GM19193 (cell line): ENCODE measurements around the gene PID1.

Experiments used
- POLR2A ChIP-seq: IDR thresholded peaks from 4 replicates; pipeline ENCODE4 v1.6.1; 2011; ENCODE audit not compliant: insufficient read depth, insufficient read length; ENCODE audit errors: extremely low read depth

The PID1 gene, protein sequence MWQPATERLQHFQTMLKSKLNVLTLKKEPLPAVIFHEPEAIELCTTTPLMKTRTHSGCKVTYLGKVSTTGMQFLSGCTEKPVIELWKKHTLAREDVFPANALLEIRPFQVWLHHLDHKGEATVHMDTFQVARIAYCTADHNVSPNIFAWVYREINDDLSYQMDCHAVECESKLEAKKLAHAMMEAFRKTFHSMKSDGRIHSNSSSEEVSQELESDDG

DNA sequence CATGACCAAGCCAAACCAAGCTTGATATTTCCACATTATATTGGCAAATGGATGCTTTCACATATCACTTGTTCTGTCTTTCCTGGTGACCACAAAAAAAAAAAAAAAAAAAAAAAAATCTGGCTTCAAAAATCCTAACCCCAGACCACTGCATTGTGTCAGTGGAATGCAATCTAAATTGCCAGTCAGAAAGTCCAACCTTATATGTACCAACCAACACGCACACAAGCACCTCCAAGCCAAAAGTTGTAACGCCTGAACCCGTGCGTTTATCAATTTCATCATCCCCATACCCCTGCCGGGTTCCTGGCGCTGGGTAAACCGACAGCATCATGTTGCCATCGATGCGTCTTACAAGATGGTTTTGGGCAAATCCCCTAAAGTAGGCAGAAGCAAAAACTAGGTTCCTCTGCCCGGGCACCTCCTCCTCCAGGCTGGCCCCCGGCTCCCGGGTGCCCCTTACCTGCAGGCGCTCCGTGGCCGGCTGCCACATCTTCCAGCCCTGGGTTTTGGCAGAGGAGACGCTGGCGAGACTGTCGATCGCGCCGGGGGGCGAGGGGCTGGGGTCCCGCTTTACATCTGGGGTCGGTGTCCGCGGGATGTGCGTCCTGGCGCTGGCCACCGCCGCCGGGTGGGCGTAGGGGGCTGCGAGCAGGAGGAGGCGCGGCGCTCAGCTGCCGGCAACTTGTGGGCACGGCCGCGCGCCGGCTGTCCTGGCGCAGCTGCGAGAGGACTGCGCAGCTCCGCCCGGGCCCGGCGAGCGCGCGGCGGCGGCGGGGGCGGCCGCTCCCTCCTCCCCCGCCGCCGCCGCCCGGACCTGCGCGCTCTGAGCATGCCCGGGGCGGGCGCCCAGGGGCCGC is at the start of gene PID1:
PID1 (minus strand) TSS at position 737 of the 860 bp plus-strand sequence; CDS start at position 493, 244 bp downstream.
- TF ChIP-seq POLR2A: no peak

- no peak for TF ChIP-seq POLR2A
These were observed 48.5 kb upstream of the PID1 start for GRCh38 chr2:229319558-229319957.

DNA sequence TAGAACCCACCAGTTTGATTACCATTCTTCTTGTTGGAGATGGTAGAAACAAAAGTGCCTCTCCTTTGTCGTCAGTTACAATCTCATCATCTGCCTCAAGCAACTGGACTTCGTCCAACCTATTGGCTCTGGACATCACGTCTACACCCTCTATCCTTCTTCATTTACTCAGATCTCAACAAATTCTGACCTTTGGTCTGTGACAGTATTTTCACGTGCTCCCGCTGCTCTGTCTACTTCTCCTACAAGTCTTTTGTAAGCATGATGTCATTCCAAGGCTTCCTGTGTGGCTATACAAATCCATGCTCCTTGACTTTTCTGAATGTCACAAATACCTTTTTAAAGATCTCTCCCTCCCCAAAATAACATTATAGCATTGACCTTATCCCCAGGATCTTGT is 43.0 kb upstream of the PID1 start:
- TF ChIP-seq POLR2A: no peak

- no peak for TF ChIP-seq POLR2A
These were observed 42.5 kb upstream of the PID1 start for GRCh38 chr2:229313591-229313990.

GRCh38 chr2:229301237-229301636 is 30.1 kb upstream of the PID1 start:
- TF ChIP-seq POLR2A: no peak

GRCh38 chr2:229300790-229301189 is 29.7 kb upstream of the PID1 start:
- no peak for TF ChIP-seq POLR2A

DNA sequence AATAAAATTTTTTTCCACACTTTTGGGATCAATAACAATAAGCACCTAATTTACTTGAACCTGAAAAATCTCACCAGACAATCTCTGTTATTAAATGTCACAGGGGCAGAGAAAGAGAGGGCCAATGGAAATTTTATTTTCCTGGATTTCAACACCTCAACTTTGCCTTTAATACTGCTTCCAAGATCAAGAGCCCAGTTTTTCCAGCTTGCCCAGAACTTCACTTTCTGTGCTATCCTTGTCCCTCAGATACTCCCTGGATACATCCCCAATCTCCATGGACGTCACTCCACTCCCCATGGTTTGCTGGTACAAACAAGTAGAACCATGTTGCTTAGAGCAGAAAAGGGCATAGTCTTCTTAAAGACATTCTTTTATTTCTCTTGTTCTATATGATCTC is 29.3 kb upstream of the PID1 start:
- no peak for TF ChIP-seq POLR2A

DNA sequence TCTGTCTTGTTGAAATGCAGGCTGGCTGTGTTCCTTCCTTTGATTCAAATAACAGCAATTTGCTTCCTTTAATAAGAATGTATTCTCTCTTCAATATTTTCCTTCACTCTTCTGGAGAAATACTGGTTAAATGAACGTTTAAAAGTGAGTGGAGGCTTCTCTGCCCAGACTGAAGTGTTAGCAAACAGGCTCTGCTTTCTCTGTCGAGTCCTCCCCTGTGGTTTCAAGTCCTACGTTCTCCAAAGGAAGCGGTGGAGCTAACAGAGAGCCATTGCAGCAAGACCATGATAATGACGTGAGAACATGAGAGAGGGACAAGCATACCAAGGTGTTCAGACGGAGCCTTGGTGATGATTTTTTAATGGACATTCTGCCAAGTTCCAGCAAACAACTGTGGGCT is 26.2 kb upstream of the PID1 start:
- no peak for TF ChIP-seq POLR2A

DNA sequence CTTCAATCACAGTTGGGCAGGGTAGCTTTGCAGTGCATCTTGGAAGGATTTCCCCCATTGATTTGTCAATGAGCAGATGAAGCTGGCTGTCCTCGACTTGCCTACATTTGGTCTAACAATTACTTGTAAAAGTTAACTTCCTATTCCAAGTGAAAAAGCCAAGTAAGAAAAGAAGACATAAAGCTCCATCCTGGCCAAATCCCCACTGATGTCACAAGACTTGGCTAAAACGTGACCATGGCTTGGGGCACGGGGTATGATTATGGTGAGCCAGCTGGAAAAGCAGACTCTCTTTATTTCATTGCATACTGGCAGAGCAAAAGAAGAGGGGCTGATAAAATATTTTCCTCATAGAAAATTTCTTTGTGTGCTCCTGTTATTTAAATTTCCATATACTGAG is 25.4 kb upstream of the PID1 start:
- TF ChIP-seq POLR2A: no peak

DNA sequence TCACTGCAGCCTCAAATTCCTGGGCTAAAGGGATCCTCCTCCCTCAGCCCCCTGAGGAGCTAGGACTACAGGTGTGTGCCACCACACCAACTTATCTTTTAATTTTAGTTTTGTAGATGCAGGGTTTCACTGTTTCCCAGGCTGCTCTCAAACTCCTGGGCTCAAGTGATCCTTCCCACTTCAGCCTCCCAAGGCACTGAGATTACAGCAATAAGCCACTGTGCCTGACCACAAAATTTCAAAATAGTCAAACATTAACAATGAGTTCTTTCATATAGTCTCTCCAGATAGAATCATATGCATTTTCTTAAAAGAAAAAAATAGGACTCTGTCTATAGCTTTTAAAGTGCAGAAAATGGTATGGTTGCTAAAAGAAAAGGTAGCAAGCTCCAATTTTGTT is 24.9 kb upstream of the PID1 start:
- no peak for TF ChIP-seq POLR2A

DNA sequence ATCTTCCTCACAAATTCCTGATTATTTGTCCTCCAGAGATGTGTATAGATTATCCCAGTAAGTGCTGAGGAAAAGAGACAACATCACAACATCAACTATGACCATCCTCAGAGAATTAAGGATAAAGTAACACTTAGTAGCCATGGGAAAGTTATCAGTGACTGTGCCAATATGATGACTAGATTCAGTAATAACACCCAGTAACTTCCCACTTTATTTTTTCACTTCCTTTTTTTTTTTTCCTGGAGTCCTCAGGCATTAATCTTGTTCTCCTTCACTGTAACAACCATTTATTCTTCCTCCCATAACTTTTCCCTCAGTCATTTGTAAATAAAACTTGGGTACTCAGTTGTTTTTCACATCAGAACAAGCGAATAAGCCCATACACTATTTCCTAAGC is 16.7 kb upstream of the PID1 start:
- no peak for TF ChIP-seq POLR2A

- no peak for TF ChIP-seq POLR2A
These were observed 11.9 kb upstream of the PID1 start for GRCh38 chr2:229282758-229283546.

DNA sequence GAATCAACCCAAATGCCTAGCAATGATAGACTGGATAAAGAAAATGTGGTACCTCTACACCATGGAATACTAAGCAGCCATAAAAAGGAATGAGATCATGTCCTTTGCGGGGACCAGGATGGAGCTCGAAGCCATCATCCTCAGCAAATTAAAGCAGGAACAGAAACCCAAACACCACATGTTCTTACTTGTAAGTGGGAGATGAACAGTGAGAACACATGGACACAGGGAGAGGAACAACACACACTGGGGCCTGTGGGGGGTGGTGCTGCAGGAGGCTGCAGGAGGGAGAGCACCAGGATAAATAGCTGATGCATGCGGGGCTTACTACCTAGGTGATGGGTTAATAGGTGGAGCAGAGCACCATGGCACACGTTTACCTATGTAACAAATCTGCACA is 8.4 kb upstream of the PID1 start:
- no peak for TF ChIP-seq POLR2A

DNA sequence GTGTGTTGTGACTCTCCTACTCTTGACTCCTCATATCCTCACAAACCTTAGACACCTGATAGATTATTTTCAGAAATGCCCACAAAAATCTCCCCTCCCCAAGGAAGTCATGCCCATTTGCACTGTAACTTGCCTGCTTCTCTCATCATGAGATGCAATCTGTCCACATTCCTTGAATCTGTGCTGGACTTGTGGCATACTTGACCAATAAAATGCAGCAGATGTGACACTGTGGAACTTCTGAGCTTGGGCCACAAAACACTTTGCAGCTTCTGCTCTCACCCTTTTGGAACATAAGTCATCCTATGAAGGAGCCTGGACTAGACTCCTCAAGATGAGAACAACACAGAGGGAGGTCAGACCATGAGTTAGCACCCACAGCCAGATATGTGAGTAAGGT is 4.4 kb upstream of the PID1 start:
- no peak for TF ChIP-seq POLR2A

- TF ChIP-seq POLR2A: no peak
These were observed 2.7 kb upstream of the PID1 start for GRCh38 chr2:229273723-229274338.

GRCh38 chr2:229273006-229273722 is 2.1 kb upstream of the PID1 start:
- no peak for TF ChIP-seq POLR2A
